Stimulated activated naive CD8-positive, alpha-beta T cell treated with anti-CD3 and anti-CD28 coated beads, Interleukin-15, amount 100 ng/mL, for 72 hours (primary cell): ENCODE data around the gene COL21A1.

Source experiments
- ATAC-seq: fragments of 150-1000 bp; cut with Tn5 transposase; 2 replicates; pipeline ENCODE4 v1.10.0; 2021; ENCODE audit warnings: mild to moderate bottlenecking, moderate library complexity
- DNase-seq, 2 donors: peaks; one replicate each; pipeline ENCODE4 v3.0.0; 2021 to 2022
- H3K27ac Mint-ChIP-seq, 2 donors: one replicate each; pipeline ENCODE4 v1.8.0; 2022; ENCODE audit warnings: mild to moderate bottlenecking in 2 of 2, mixed read lengths in 2 of 2, moderate library complexity in 2 of 2
- H3K27me3 Mint-ChIP-seq: one replicate; pipeline ENCODE4 v1.8.0; 2022; ENCODE audit warnings: mixed read lengths
- H3K4me1 Mint-ChIP-seq: one replicate; pipeline ENCODE4 v1.8.0; 2022; ENCODE audit warnings: mild to moderate bottlenecking, mixed read lengths
- H3K4me3 Mint-ChIP-seq, 2 donors: one replicate each; pipeline ENCODE4 v1.8.0; 2022; ENCODE audit warnings: mild to moderate bottlenecking in 2 of 2, mixed read lengths in 2 of 2, moderate library complexity in 1 of 2
- H3K9me3 Mint-ChIP-seq, 2 donors: one replicate each; pipeline ENCODE4 v1.8.0; 2022; ENCODE audit warnings: mixed read lengths in 2 of 2

COL21A1 gene

GRCh38 chr6:56009636-56010035, 237.7 kb downstream of the COL21A1 start:
- Mint-ChIP-seq H3K4me3 (no peak overlapping the region), H3K27me3 (no peaks in the 10 kb centered on the region), H3K27ac (no peak overlapping the region), H3K4me1 (no peaks in the 10 kb centered on the region), H3K9me3 (peaks cover under 1 to 10% of the 10 kb centered on the region in 2 donors)
- no peak for DNase-seq
- ATAC-seq, result no peak
